Stimulated activated CD4-positive, alpha-beta T cell treated with anti-CD3 and anti-CD28 coated beads, Interleukin-15, amount 100 ng/mL, for 24 hours (primary cell): ENCODE measurements around the gene C1QL1.
A peak's percentile ranks its signal among the peaks of the same experiment; 100 is the strongest.

ENCODE experiments used
- DNase-seq: peaks from one replicate; pipeline ENCODE4 v3.0.0-alpha.2; 2020

C1QL1 gene

GRCh38 chr17:44968225-44969143 lies at the start of gene C1QL1:
Gene C1QL1, minus strand, starts transcription at chr17:44968303. Its CDS starts 255 bp downstream, at chr17:44968048.
- DNase-seq: peak; percentile 93

DNA sequence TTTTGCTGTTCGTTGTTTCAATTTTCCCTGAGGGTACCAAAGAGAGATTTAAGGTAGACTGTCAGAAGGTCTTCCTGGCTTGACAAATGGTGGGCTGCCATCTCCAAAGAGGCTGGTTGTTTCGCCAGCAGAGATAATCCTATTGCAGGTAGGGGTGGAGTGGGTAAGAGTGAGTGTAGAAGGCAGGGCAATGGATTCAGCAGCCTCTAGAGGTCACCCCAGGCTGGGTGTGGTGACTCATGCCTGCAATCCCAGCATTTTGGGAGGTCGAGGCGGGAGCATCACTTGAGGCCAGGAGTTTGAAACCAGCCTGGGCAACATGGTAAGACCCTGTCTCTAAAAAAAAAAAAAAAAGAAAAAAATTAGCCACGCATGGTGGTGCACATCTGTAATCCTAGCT lies 48.7 kb upstream of the C1QL1 start:
- no peak for DNase-seq

GRCh38 chr17:45016237-45016636 lies 48.1 kb upstream of the C1QL1 start:
- no peak for DNase-seq

DNA sequence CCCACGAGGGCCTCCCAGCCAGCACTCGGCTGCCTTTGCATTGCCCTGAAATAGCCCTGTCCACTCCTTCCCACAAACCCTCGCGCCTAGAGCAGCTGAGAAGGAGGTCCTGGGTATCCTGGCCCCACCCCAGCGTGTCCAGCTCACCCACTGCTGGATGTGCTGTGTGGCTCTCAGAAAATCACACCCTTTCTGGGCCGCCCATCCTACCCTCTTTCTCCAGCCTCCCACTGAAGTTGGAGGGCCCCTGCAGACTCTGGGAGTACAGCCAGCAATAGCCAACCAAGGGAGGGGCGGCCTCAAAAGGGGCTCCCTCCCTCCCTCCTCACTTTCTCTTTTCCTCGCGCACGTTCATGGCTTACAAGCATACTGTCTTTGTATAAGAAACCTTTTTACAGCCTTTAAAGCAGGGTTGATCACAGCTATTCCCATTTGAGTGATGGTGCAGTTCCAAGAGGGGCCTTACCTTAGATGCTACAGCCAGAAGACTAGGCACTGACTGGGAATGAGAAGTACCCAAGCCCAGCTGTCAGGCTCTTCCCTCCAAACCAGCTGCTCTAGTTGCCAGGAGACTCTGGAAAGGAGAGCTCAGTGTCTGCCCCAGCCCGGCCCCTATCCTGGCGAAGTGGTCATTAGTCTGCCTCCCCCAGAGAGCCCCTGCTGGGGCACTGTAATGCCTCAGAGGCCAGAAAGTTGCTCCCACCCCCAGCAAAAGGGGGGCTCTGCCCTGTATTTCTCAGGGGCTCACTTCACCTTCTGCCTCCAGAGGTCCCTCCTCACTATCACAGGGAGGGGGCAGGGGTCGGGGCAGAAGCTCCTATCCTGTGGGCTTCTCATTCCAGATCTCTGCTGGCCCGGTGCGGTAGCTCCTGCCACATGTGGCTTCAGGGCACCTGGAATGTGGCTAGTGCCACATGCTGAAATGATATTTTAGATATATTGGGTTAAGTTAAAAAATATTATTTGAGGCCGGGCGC lies 45.2 kb upstream of the C1QL1 start:
- no peak for DNase-seq

DNA sequence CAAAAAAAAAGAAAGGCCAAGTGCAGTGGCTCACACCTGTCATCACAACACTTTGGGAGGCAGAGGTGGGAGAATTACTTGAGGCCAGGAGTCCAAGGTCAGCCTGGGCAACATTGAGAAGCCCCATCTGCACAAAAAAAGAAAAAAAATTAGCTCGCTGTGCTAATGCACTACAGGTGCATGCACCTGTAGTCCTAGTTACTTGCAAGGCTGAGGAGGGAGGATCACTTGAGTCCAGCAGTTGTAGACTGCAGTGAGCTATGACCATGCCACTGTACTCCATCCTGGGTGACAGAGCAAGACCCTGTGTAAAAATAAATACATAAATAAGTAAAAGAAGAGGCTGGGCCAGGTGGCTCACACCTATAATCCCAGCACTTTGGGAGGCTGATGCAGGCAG lies 43.7 kb upstream of the C1QL1 start:
- no peak for DNase-seq

DNA sequence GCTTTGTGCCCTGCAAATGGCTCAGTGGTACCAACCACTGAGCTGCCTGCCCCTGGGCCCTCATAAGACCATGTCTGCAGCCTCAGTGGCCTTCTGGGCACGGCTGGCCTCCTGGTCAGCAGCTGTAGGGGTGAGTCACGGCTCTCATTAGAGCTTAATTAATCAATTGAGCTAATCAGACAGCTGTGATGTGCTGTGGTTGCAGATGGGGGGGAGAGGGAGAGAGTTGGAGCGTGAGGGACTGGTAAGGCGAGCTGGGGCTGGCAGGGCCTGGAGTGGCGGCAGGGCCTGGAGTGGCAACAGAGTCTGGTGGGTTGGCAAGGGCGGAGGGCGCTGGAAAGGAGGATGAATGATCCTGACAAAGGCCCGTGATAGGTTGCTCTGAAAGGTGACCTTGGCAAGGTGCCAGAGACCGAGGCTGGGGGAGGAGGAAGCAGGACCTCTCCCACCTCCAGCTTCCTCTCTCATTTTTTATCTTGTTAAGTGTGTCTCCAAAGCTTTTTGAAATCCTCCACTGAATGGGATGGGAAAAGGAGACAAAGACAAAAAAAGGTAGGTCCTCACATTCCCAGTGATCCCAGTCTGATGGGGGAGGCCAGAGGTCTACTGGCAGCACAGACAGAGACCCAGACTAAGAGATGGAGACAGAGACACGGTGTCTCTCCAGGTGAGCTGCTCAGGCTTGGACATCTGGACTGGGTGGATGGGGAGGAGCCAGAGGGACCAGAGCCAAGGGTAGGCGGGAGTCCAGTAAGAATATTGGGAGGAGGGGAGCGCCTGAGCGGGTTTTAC lies 41.8 kb upstream of the C1QL1 start:
- no peak for DNase-seq

- DNase-seq: no peak
Observed at GRCh38 chr17:45008216-45008615, 40.1 kb upstream of the C1QL1 start.

GRCh38 chr17:45006927-45007461 lies 38.9 kb upstream of the C1QL1 start:
- DNase-seq: no peak

- no peak for DNase-seq
Observed at GRCh38 chr17:45005700-45006099, 37.6 kb upstream of the C1QL1 start.

GRCh38 chr17:45004388-45004787 lies 36.3 kb upstream of the C1QL1 start:
- DNase-seq: no peak

GRCh38 chr17:45003877-45004276 lies 35.8 kb upstream of the C1QL1 start:
- DNase-seq: no peak

- DNase-seq: no peak
Observed at GRCh38 chr17:45001310-45001709, 33.2 kb upstream of the C1QL1 start.

DNA sequence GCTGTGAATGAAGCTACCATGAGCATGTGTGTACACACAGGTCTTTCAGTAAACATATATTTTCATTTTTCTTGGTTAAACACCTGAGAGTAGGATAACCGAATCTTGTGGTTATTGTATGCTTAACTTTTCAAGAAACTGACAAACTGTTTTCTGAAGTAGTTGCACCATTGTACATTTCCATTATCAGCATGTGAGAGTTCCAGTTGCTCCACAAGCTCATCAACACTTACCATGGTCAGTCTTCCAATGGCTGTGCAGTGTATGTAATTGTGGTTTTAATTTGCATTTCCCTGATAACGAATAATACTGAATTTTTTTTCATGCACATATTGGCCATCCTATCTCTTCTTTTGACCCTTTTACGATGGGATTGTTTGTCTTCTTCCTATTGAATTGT lies 31.3 kb upstream of the C1QL1 start:
- no peak for DNase-seq

- no peak for DNase-seq
Observed at GRCh38 chr17:44998646-44999045, 30.5 kb upstream of the C1QL1 start.

DNA sequence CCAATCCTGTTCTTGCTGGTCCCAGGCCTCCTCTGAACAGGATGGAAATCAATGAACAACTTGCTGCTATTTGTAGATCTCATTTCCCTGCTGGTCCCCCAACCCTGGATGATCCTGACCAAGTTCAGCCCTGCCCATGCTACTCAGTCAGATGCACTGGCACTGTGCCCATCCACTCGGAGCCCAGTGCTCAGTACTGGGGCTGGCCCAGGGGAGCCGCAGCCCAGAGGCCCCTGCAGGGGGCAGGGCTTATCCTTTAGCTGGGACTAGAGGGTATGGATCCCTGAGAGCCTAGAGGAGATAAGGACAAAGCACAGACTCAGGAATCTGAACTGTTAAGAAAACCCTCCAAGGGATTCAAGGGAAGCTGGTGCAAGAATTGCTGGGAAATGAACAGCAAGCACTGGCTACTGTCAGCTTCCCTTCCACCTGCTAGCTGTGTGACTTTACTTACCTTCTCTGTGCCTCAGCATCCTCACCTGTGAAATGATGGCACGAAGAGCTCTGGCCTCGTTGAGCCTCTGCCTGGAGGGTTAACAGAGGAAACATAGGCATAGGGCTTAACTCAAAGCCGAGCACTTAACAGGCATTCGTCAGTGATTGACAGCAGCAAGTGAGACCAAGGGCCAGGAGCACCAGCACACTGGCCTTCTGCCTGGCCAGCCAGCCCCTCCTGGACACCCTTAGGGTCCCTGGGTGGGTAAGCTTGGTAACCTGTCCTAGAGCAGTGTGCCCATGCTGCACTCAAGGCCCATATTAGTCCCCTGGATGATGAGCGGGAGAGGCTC lies 29.8 kb upstream of the C1QL1 start:
- no peak for DNase-seq

GRCh38 chr17:44996304-44996703 lies 28.2 kb upstream of the C1QL1 start:
- DNase-seq: no peak

- DNase-seq: no peak
Observed at GRCh38 chr17:44995436-44996001, 27.4 kb upstream of the C1QL1 start.

GRCh38 chr17:44992242-44992939 lies 24.3 kb upstream of the C1QL1 start:
- no peak for DNase-seq

DNA sequence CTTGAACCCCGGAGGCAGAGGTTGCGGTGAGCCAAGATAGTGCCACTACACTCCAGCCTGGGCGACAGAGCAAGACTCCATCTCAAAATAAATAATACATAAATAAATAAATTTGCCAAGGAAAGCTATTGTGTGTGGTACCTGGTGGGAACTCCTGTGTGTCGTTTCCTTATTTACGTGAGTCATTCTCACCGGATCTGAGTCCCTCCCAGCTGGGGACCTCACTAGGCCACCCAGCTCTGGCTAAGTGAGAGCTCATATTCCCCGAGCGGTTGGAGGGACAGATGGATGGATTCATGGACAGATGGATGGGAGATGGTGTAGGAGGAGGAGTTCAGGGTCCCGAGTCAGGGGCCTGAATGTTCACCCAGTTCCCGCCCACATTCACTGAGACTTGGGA lies 22.9 kb upstream of the C1QL1 start:
- no peak for DNase-seq

- DNase-seq: no peak
Observed at GRCh38 chr17:44989552-44990138, 21.5 kb upstream of the C1QL1 start.
